OCI-LY3 (cell line): Measurements from ENCODE around the gene KLF3.

Experiments used
- EZH2phosphoT487 ChIP-seq: fragments of 200-600 bp; shearing (Covaris generic); IDR thresholded peaks from 2 replicates; pipeline ENCODE4 v1.6.1; 2018; ENCODE audit warnings: antibody characterized with exemption, mixed run types, low read depth
- TF ChIP-seq, protein P1 (sequence below): fragments of 200-600, 300-600 bp; sonication (generic); IDR thresholded peaks from 2 replicates; pipeline ENCODE4 v1.5.1; 2014; ENCODE audit warnings: antibody characterized with exemption, low read length, low read depth

DNA sequence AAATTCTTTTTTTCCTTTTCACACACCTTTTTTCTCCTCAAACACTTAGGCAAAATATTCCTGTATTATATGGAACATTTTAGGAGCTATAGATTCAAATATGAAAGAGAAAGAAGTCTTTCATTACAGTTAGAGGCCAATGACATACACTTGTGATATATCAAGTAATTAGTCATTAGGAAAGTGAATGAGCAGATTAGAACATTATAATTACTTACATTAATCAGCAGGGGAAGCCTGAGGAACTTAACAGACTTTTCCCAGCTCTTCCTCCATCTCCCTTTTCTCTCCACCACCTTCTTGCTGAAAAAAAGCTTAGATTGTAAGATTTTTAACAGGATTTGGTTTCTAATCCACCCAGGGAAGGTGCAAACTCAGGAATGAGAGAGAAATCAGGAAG, 29.6 kb downstream of the KLF3 start:
- TF ChIP-seq, protein P1, sequence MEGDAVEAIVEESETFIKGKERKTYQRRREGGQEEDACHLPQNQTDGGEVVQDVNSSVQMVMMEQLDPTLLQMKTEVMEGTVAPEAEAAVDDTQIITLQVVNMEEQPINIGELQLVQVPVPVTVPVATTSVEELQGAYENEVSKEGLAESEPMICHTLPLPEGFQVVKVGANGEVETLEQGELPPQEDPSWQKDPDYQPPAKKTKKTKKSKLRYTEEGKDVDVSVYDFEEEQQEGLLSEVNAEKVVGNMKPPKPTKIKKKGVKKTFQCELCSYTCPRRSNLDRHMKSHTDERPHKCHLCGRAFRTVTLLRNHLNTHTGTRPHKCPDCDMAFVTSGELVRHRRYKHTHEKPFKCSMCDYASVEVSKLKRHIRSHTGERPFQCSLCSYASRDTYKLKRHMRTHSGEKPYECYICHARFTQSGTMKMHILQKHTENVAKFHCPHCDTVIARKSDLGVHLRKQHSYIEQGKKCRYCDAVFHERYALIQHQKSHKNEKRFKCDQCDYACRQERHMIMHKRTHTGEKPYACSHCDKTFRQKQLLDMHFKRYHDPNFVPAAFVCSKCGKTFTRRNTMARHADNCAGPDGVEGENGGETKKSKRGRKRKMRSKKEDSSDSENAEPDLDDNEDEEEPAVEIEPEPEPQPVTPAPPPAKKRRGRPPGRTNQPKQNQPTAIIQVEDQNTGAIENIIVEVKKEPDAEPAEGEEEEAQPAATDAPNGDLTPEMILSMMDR: no peak
- TF ChIP-seq EZH2phosphoT487: no peak
